Neural crest cell (in vitro differentiated cells): Measurements from ENCODE around the gene RPL9. TPM values are rescaled to one million over a fixed set of nuclear protein-coding genes. Genes with fewer than 3 reads are reported as not detected.
"Not testable (repeated sequence)": the region's sequence is repeated elsewhere in the genome, so short reads cannot be mapped to it uniquely, and the experiment has no call there.

Experiments used
- DNase-seq: peaks from one replicate; pipeline ENCODE4 v3.0.0; 2021; ENCODE audit warnings: low read depth, mixed read lengths, low spot score
- H3K27ac Mint-ChIP-seq: one replicate; pipeline ENCODE4 v1.8.0; 2021; ENCODE audit warnings: mild to moderate bottlenecking, mixed read lengths; ENCODE audit not compliant: unreplicated experiment
- H3K27me3 Mint-ChIP-seq: 2 replicates; pipeline ENCODE4 v1.8.0; 2021; ENCODE audit warnings: low read depth, mild to moderate bottlenecking, mixed read lengths
- H3K36me3 Mint-ChIP-seq: 2 replicates; pipeline ENCODE4 v1.8.0; 2021; ENCODE audit warnings: low read depth, mild to moderate bottlenecking, mixed read lengths
- H3K4me1 Mint-ChIP-seq: 2 replicates; pipeline ENCODE4 v1.8.0; 2021; ENCODE audit warnings: mixed read lengths
- H3K4me3 Mint-ChIP-seq: one replicate; pipeline ENCODE4 v1.8.0; 2021; ENCODE audit warnings: mild to moderate bottlenecking, mixed read lengths
- H3K9me3 Mint-ChIP-seq: 2 replicates; pipeline ENCODE4 v1.8.0; 2021; ENCODE audit warnings: mixed read lengths
- CTCF ChIP-seq: fragments of 200-600 bp; sonication (generic); conservative IDR thresholded peaks from 2 replicates; pipeline ENCODE4 v1.5.0; 2021; ENCODE audit warnings: antibody characterized with exemption, mild to moderate bottlenecking
- total RNA-seq: library from RNA; stranded (reverse); gene quantifications from 2 replicates; pipeline ENCODE4 v1.2.1, GENCODE V29; 2021

The RPL9 gene
- total RNA-seq, 1 donor from 2014 or later: 1,529 TPM

- Mint-ChIP-seq H3K4me1 (peaks cover 8% of the 10 kb centered on the region), H3K9me3 (no peaks in the 10 kb centered on the region), H3K4me3 (no peak overlapping the region), H3K27me3 (no peaks in the 10 kb centered on the region), H3K27ac (no peak overlapping the region), H3K36me3 (peaks cover 2% of the 10 kb centered on the region)
- no peak for TF ChIP-seq CTCF
- no peak for DNase-seq
Observed at GRCh38 chr4:39470402-39470801, 11.7 kb upstream of the RPL9 start.

- no peaks in the 10 kb centered on the region for H3K9me3 Mint-ChIP-seq
- peaks cover 8% of the 10 kb centered on the region for H3K4me1 Mint-ChIP-seq
- peak; percentile 24 for DNase-seq
- peak overlapping the region; percentile 45 for H3K4me3 Mint-ChIP-seq
- peaks cover 2% of the 10 kb centered on the region for H3K36me3 Mint-ChIP-seq
- H3K27me3 Mint-ChIP-seq: no peaks in the 10 kb centered on the region
- TF ChIP-seq CTCF: peak; percentile 92
- peak overlapping the region; percentile 94 for H3K27ac Mint-ChIP-seq
Observed at GRCh38 chr4:39469429-39470077, 10.8 kb upstream of the RPL9 start.

- no peak for DNase-seq
- Mint-ChIP-seq H3K9me3 (no peaks in the 10 kb centered on the region), H3K4me1 (peaks cover 8% of the 10 kb centered on the region), H3K27ac (no peak overlapping the region), H3K36me3 (peaks cover 2% of the 10 kb centered on the region), H3K4me3 (no peak overlapping the region), H3K27me3 (no peaks in the 10 kb centered on the region)
- no peak for TF ChIP-seq CTCF
Observed at GRCh38 chr4:39467464-39467863, 8.7 kb upstream of the RPL9 start.

DNA sequence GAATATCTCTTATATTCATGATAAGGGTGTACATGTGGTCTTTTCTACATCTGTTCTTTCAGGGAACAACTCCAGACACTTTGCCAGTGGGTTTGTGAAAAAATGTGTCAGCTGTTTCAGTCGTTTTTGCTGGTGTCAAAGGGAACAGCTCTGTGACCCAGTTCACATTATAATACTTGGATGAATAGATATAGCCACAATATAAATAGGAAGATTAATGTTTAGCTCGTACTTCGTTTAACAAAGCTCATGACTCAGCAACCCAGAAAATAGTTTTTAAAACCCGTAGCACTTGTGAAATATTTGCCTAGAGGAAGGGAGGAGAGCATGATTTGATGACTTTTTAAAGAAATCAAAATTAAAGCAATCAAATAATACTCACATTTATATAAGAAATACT lies 8.0 kb upstream of the RPL9 start:
- Mint-ChIP-seq H3K4me3 (no peak overlapping the region), H3K4me1 (peaks cover 8% of the 10 kb centered on the region), H3K27ac (no peak overlapping the region), H3K36me3 (peaks cover 2% of the 10 kb centered on the region), H3K27me3 (no peaks in the 10 kb centered on the region), H3K9me3 (no peaks in the 10 kb centered on the region)
- no peak for DNase-seq
- no peak for TF ChIP-seq CTCF

DNA sequence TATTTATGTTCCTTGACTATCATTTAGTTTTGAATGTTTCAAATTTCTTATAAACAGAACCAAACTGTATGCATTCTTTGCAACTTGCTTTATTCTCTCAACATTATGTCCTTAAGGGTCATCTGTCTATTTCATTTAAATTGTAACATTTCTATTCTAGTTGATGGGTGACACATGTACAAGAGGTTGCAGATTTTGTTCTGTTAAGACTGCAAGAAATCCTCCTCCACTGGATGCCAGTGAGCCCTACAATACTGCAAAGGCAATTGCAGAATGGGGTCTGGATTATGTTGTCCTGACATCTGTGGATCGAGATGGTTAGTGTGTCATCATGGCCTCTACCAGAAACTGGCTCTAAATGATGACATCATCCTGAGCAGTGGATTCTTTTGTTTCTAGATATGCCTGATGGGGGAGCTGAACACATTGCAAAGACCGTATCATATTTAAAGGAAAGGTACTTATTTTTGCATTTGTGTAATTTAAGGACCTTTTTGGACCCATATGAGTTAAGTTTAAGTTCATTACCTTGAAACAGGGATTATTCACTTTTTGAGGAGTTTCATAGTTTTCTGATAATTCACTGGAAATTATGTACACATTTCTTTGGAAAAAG lies 6.3 kb upstream of the RPL9 start:
- Mint-ChIP-seq H3K4me3 (no peak overlapping the region), H3K4me1 (peaks cover 9% of the 10 kb centered on the region), H3K27ac (no peak overlapping the region), H3K9me3 (no peaks in the 10 kb centered on the region), H3K36me3 (peaks cover 2% of the 10 kb centered on the region), H3K27me3 (no peaks in the 10 kb centered on the region)
- no peak for TF ChIP-seq CTCF
- DNase-seq: no peak

- Mint-ChIP-seq H3K36me3 (peaks cover 26% of the 10 kb centered on the region), H3K27ac (peak overlapping the region; percentile 99), H3K4me3 (peak overlapping the region; percentile 96), H3K4me1 (peaks cover 43% of the 10 kb centered on the region)
- DNase-seq, H3K9me3 Mint-ChIP-seq, H3K27me3 Mint-ChIP-seq: not testable (repeated sequence)
Observed at GRCh38 chr4:39458161-39458504, 589 bp downstream of the RPL9 start.
